Subcutaneous adipose tissue (tissue), 4 donors: ENCODE measurements around the gene ZNF91. TPM values are rescaled to one million over a fixed set of nuclear protein-coding genes. Genes with fewer than 3 reads are reported as not detected.

Experiments
- total RNA-seq, 4 donors: library from RNA; depleted of rRNA; stranded (reverse); fragments of >200 nt; gene quantifications; one replicate each; pipeline ENCODE4 v1.1.0, GENCODE V29; 2016
- TF ChIP-seq, protein P1 (sequence below): fragments of 450-650 bp; IDR thresholded peaks from one replicate; pipeline ENCODE4 v1.5.1; 2016; ENCODE audit warnings: low read depth, mild to moderate bottlenecking, control low read depth, antibody characterized with exemption, moderate library complexity

Gene ZNF91
- total RNA-seq, 4 donors from 2014 or later: 75.3 to 158 (median 108) TPM

DNA sequence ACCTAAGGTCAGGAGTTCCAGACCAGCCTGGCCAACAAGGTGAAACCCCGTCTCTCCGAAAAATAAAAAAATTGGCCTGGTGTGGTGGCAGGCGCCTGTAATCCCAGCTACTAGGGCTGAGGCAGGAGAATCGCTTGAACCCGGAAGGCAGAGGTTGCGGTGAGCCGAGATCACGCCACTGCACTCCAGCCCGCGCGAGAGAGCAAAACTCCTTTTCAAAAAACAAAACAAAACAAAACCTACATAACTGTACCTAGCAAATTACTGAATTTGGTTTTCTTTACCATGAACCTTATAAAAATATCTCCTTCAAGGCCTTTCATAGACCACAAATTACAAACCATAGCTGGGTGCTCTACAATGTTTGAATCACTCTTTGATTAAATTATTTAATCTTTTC is 760 bp downstream of the ZNF91 start:
- TF ChIP-seq, protein P1, sequence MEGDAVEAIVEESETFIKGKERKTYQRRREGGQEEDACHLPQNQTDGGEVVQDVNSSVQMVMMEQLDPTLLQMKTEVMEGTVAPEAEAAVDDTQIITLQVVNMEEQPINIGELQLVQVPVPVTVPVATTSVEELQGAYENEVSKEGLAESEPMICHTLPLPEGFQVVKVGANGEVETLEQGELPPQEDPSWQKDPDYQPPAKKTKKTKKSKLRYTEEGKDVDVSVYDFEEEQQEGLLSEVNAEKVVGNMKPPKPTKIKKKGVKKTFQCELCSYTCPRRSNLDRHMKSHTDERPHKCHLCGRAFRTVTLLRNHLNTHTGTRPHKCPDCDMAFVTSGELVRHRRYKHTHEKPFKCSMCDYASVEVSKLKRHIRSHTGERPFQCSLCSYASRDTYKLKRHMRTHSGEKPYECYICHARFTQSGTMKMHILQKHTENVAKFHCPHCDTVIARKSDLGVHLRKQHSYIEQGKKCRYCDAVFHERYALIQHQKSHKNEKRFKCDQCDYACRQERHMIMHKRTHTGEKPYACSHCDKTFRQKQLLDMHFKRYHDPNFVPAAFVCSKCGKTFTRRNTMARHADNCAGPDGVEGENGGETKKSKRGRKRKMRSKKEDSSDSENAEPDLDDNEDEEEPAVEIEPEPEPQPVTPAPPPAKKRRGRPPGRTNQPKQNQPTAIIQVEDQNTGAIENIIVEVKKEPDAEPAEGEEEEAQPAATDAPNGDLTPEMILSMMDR: no peak

GRCh38 chr19:23393121-23393520 is 2.1 kb downstream of the ZNF91 start:
- TF ChIP-seq, protein P1: no peak

GRCh38 chr19:23391236-23391635 is 4.0 kb downstream of the ZNF91 start:
- TF ChIP-seq, protein P1: no peak

DNA sequence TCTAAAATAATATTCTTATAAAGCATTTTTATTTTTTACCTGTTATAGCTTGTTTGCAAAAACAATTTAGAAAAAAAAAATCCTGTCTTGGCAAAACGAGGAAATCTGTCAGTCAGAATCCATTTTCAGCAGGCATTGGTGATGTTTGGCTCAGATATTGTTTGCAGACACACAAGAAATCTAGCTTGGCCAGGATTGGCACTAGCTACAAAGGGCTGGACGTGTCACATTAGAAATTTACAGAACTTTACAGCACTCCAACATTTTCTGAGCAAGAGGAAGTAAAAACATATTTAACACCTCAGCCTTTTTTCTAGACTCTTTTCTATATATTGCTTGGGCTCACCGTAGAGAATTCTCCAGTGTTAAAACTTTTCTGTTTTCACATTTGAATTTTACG is 9.9 kb downstream of the ZNF91 start:
- TF ChIP-seq, protein P1: no peak

- TF ChIP-seq, protein P1: no peak
Observed at GRCh38 chr19:23384858-23385257, 10.4 kb downstream of the ZNF91 start.

DNA sequence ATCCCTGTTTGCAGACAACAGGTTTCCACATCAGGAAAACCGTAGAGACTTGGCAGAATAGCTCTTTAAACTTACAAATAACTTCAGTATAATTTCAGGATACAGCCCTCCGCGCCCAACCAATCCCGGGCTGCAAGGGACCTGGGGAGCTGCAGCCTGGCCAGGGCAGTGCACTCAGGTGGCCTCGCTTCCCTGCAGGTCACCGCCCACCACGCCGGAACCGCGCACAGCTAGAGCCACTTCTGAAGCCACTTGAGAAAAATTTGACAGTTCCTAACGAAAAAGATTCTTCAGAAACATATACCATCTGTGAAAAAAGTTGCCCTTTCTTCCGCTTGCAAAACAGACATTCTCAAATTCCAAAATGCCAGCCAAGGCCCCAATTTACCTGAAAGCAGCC is 11.1 kb downstream of the ZNF91 start:
- TF ChIP-seq, protein P1: no peak

GRCh38 chr19:23382955-23383354 is 12.3 kb downstream of the ZNF91 start:
- TF ChIP-seq, protein P1: no peak
